HuH-7 (cell line): ENCODE results near the gene AGFG2.
"Not testable (repeated sequence)": the region's sequence is repeated elsewhere in the genome, so short reads cannot be mapped to it uniquely, and the experiment has no call there.

Experiments used
- DNase-seq: peaks from one replicate; pipeline ENCODE4 v3.0.0; 2011; ENCODE audit warnings: low spot score

AGFG2 gene, protein sequence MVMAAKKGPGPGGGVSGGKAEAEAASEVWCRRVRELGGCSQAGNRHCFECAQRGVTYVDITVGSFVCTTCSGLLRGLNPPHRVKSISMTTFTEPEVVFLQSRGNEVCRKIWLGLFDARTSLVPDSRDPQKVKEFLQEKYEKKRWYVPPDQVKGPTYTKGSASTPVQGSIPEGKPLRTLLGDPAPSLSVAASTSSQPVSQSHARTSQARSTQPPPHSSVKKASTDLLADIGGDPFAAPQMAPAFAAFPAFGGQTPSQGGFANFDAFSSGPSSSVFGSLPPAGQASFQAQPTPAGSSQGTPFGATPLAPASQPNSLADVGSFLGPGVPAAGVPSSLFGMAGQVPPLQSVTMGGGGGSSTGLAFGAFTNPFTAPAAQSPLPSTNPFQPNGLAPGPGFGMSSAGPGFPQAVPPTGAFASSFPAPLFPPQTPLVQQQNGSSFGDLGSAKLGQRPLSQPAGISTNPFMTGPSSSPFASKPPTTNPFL

GRCh38 chr7:100538654-100539435 lies at the start of gene AGFG2:
TSS of gene AGFG2 (plus strand) at chr7:100539203. CDS start at chr7:100539347, 144 bp downstream.
- peak; percentile 98 for DNase-seq

GRCh38 chr7:100489824-100490223 lies 49.2 kb upstream of the AGFG2 start:
- peak; percentile 74 for DNase-seq

DNA sequence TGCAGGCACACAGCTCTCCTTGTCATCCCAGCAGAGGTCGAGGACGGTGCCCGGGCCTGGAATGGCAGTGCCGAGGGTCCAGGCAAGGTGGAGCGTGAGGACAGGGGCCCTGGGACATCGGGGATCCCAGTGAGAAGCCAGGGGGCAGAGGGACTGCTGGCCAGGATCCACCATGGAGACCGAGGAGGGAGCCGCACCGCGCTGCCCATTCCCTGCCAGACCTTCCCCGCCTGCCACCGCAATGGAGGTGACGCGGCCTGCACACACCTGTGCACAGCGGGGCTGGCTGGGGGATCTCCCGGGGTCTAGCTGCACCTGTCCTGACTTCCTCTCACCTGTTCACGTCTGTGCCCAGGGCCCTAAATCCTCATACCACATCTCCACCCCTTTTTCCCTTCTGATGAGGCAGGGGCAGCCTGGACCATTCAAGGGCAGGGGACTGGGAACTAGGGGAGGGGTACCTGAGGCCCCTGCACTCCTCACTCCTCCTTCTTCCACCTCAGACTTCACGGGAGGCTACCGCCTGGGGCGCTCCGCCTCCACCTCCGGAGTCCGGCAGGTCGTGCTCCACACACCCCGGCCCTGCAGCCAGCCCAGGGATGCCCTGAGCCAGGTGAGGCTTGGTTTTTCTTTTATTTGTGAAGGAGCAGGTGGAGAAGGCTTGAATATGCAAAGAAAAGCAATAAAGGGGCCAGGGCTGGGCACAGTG lies 48.4 kb upstream of the AGFG2 start:
- no peak for DNase-seq

DNA sequence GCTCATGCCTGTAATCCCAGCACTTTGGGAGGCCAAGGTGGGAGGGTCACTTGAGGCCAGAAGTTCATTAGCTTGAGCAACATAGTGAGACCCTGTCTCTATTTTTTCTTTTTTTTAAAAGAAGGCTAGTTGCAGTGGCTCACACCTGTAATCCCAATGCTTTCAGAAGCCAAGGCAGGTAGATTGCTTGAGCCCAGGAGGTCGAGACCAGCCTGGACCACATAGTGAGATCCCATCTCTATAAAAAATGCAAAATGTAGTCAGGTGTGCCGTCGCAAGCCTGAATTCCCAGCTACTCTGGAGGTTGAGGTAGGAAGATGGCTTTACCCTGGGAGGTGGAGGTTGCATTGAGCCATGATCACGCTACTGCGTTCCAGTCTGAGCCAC lies 47.8 kb upstream of the AGFG2 start:
- DNase-seq = no peak

GRCh38 chr7:100492738-100493475 lies 46.1 kb upstream of the AGFG2 start:
- DNase-seq = no peak

DNA sequence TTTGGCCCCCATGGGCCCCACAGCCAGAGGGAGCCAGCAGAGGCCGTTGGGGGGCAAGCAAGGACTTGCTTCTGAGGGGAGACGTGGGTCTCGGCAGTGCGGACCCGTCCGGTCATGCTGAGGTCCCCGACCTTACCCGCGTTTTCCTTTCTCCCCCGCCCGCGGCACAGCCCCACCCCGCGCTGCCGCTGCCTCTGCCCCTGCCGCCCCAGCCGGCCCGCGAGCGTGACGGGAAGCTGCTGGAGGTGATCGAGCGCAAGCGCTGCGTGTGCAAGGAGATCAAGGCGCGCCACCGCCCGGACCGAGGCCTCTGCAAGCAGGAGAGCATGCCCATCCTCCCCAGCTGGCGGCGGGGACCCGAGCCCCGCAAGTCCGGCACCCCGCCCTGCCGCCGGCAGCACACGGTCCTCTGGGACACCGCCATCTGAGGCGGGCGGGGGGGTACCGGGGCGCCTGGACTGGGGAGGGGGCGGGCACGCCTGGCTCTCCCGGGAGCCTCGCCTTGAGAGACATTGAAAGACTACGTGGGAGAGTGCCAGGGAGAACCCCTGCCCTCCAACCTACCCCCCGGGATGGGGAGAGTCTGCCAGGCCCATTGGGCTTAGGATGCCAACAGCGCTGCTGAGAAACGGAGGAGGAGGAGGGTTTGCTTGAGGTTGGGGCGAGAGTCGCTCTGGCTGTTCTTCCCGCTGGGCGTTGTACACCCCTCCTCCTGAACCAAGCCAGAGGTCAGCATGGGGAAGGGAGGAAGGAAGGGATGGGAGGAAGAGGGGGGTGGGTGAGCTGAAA lies 45.3 kb upstream of the AGFG2 start:
- DNase-seq = peak; percentile 75

- DNase-seq = no peak
Observed at GRCh38 chr7:100496509-100496908, 42.5 kb upstream of the AGFG2 start.

GRCh38 chr7:100500743-100501142 lies 38.3 kb upstream of the AGFG2 start:
- DNase-seq = not testable (repeated sequence)

DNA sequence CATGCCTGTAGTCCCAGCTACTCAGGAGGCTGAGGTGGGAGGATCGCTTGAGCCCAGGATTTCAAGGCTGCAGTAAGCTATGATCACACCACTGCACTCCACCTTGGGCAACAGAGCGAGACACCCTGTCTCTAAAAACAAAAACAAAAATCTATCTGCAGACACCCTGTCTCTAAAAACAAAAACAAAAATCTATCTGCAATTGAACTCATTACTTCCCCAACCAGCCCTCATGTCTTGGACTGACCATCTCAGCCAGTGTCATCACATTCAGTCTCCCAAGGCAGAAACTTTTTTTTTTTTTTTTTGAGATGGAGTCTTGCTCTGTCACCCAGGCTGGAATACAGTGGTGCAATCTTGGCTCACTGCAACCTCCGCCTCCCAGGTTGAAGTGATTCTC lies 35.0 kb upstream of the AGFG2 start:
- not testable (repeated sequence) for DNase-seq

DNA sequence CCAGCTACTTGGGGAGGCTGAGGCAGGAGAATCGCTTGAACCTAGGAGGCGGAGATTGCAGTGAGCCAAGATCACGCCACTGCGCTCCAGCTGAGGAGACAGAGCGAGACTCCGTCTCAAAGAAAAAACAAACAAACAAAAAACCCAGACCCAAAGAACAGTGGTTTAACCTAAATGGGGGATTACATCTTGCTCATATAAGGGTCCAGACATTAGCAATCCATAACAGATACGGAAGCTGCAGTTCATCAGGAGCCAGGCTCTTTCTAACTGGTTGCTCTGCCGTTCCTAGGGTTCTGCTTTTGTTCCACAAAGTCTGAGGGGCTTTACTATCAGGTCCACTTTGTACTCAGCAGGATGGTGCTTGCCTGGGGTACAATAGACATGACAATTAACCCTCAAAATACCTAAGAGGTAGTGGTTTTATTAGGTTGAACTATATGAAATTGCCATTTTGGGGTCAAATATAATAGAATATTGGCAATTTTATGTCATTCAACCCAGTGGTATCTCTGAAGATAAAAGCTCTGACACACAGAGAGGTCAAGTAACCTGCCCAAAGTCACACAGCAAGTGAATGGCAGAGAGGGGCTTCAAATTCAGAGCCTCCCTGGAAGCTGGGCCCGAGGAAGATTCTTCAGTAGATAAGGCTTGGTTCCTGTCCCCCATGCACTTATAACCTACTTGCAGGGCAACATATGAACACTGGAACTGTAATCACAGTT lies 34.0 kb upstream of the AGFG2 start:
- no peak for DNase-seq

DNA sequence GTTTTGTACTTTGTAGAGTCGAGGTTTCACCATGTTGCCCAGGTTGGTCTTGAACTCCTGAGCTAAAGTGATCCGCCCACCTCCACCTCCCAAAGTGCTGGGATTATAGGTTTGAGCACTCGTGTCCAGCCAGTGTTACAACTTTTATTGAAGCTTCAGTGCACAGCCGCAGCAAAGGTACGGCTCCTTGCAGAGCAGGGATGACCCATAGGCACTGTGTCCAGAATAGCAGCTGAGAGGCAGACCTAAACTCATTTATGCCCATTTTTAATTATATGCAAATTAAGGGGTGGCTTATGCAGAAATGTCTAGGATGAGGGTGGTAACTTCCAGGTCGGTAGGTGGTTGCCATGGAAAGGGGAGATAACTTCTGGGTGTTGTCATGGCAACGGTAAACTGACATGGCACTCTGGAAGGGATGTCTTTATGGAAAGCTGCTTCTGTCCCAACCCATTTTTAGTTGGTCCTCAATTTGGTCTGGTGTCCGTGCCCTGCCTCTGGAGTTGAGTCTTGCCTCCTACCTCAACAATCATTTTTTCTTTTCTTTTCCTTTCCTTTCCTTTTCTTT lies 32.6 kb upstream of the AGFG2 start:
- no peak for DNase-seq

DNA sequence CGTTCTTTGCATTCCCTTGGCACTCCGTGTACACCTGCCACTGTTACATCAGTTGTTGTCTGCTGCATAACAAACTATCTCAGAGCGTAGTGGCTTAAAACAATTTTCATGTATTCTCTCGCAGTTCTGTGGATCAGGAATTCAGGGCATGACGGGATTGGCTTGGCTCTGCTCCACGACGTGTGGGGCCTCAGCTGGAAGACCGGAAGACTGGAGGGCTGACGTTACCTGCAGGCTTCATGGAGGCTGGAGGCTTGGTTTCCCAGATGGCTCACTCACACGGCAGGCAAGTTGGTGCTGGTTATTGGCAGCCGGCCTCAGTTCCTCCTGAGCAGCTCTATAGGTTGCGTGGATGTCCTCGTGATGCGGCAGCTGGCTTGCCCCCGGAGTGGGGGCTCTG lies 29.8 kb upstream of the AGFG2 start:
- no peak for DNase-seq

GRCh38 chr7:100510437-100511239 lies 28.4 kb upstream of the AGFG2 start:
- no peak for DNase-seq

DNA sequence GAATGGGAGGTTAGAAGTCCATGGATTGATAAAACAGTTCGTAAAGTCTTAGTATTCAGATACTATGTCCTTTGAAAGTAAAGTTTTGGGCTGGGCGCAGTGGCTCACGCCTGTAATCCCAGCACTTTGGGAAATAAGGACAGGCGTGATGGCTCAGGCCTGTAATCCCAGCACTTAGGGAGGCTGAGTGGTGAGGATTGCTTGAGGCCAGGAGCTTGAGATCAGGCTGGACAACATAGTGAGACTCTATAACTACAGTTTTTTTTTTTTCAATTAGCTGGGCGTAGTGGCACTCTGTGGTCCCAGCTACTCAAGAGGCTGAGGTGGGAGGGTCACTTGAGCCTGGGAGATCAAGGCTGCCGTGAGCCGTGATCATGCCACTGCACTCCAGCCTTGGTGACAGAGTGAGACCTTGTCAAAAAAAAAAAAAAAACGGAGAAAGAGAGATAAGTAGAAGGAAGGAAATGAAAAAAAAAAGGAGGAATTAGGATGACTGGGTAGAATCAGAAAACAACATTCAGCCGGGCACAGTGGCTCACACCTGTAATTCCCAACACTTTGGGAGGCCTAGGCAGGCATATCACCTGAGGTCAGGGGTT lies 25.7 kb upstream of the AGFG2 start:
- DNase-seq = no peak

DNA sequence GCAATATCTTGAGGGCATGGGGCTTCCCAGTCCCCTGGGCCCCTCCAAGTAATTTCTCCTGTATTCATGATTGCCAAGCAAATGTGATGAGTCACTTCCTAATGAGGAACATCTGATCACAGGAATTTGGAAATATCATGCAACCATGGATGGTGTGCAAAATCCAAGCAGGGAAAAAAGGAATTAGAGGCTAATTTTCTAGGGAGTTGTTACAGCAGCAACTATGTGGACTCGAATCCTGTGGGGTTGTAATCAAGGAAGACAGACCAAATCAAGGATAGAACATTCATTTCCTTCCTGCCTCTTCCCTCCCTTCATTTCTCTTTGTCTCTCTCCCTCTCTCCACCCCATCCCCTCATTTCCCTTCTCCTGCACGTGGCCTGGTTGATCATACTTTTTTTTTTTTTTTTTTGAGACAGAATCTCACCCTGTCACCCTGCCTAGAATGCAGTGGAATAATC lies 23.9 kb upstream of the AGFG2 start:
- no peak for DNase-seq

DNA sequence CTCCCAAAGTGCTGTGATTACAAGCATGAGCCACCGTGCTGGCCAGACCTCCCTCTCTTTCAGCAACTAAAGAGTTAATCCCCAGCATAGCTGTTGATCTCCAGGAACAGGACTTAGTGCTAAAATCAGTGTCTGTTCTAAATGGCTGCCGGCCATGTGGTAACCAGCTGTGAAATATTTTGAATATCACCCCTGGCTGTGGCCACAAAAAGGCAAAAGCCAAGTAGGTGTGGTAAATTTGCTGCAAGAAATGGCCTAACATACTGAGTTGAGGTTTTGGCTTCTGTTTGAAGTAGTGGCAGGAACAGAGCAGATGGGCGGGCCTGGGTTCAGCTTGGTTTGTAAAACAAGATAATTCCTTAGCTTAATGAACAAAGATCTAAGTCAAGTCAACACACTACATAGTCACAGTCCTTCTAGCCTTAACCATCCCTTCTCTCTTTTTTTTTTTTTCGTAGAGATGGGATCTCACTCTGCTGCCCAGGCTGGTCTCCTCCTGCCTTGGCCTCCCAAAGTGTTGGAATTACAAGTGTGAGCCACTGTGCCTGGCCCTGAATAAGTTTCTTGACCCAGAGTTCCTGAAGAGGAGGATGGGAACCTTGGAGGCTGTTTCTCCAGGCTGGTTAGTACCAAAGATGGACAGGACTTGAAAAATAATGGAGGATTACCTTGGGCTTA lies 22.7 kb upstream of the AGFG2 start:
- no peak for DNase-seq

DNA sequence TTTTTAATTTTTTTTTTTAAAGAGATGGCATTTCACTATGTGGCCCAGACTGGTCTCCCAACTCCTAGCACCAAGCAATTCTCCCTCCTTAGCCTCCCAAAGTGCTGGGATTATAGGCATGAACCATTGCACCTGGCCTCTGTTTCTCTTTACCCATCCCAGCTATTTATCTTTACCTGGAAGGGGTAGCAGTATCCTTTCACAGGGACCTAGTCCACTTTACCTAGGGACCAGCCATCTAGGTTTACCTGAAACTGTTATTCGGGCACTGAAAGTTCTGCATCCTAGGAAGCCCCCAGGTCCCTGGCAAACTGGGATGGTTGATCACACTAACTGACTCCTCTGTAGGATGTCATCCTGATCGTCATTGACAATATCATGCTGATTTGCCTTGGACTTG lies 21.7 kb upstream of the AGFG2 start:
- no peak for DNase-seq

GRCh38 chr7:100519580-100519979 lies 19.4 kb upstream of the AGFG2 start:
- DNase-seq = no peak
